HEK293 (cell line): ENCODE measurements around the gene ITGA11.

ENCODE experiments used
- BCL11B ChIP-seq: fragments of 450-650 bp; formaldehyde crosslinking; IDR thresholded peaks from 2 replicates; pipeline ENCODE4 v1.5.1; 2016; ENCODE audit warnings: low read depth, missing biosample characterization, missing genetic modification characterization
- EGR2 ChIP-seq: fragments of 450-650 bp; formaldehyde crosslinking; IDR thresholded peaks from 2 replicates; pipeline ENCODE4 v1.5.1; 2016; ENCODE audit warnings: low read depth, missing biosample characterization, missing genetic modification characterization
- GLI4 ChIP-seq: fragments of 450-650 bp; formaldehyde crosslinking; IDR thresholded peaks from 2 replicates; pipeline ENCODE4 v1.5.1; 2016; ENCODE audit warnings: missing biosample characterization, missing genetic modification characterization
- KLF17 ChIP-seq: fragments of 450-650 bp; formaldehyde crosslinking; IDR thresholded peaks from 2 replicates; pipeline ENCODE4 v1.5.1; 2016; ENCODE audit warnings: missing biosample characterization, missing genetic modification characterization
- KLF9 ChIP-seq: fragments of 450-650 bp; formaldehyde crosslinking; IDR thresholded peaks from 2 replicates; pipeline ENCODE4 v1.5.1; 2016; ENCODE audit warnings: missing biosample characterization, missing genetic modification characterization, low read depth
- PATZ1 ChIP-seq: fragments of 450-650 bp; formaldehyde crosslinking; IDR thresholded peaks from 2 replicates; pipeline ENCODE4 v1.5.1; 2016; ENCODE audit warnings: missing biosample characterization, missing genetic modification characterization
- PBX3 ChIP-seq: sonication (generic); formaldehyde crosslinking; IDR thresholded peaks from 2 replicates; pipeline ENCODE4 v1.8.1; 2022; ENCODE audit warnings: mild to moderate bottlenecking, moderate library complexity, missing genetic modification reagents
- TCF7L2 ChIP-seq: IDR thresholded peaks from 2 replicates; pipeline ENCODE4 v1.6.1; 2011; ENCODE audit warnings: low read depth, mild to moderate bottlenecking, inconsistent platforms, low read length, moderate library complexity, borderline replicate concordance
- WT1 ChIP-seq: fragments of 450-650 bp; formaldehyde crosslinking; IDR thresholded peaks from 2 replicates; pipeline ENCODE4 v1.5.1; 2016; ENCODE audit warnings: missing biosample characterization, missing genetic modification characterization
- ZBTB21 ChIP-seq: fragments of 450-650 bp; formaldehyde crosslinking; IDR thresholded peaks from 2 replicates; pipeline ENCODE4 v1.5.1; 2017; ENCODE audit warnings: missing biosample characterization, missing genetic modification characterization
- ZBTB6 ChIP-seq: fragments of 450-650 bp; formaldehyde crosslinking; IDR thresholded peaks from 2 replicates; pipeline ENCODE4 v1.5.1; 2017; ENCODE audit warnings: missing biosample characterization, missing genetic modification characterization
- ZFHX2 ChIP-seq: fragments of 450-650 bp; formaldehyde crosslinking; conservative IDR thresholded peaks from 2 replicates; pipeline ENCODE4 v1.5.1; 2016; ENCODE audit warnings: missing biosample characterization, missing genetic modification characterization
- ZNF155 ChIP-seq: fragments of 450-650 bp; formaldehyde crosslinking; IDR thresholded peaks from 2 replicates; pipeline ENCODE4 v1.5.1; 2016; ENCODE audit warnings: missing biosample characterization, missing genetic modification characterization
- ZNF157 ChIP-seq: fragments of 450-650 bp; formaldehyde crosslinking; IDR thresholded peaks from 2 replicates; pipeline ENCODE4 v1.5.1; 2016; ENCODE audit warnings: missing biosample characterization, missing genetic modification characterization
- ZNF211 ChIP-seq: fragments of 450-650 bp; formaldehyde crosslinking; IDR thresholded peaks from 2 replicates; pipeline ENCODE4 v1.5.1; 2016; ENCODE audit warnings: low read depth, missing biosample characterization, missing genetic modification characterization
- ZNF221 ChIP-seq: fragments of 450-650 bp; formaldehyde crosslinking; IDR thresholded peaks from 2 replicates; pipeline ENCODE4 v1.5.1; 2017; ENCODE audit warnings: missing biosample characterization, missing genetic modification characterization, borderline replicate concordance
- ZNF248 ChIP-seq: fragments of 450-650 bp; formaldehyde crosslinking; IDR thresholded peaks from 2 replicates; pipeline ENCODE4 v1.5.1; 2017; ENCODE audit warnings: missing biosample characterization, missing genetic modification characterization
- ZNF37A ChIP-seq: fragments of 450-650 bp; IDR thresholded peaks from 2 replicates; pipeline ENCODE4 v1.5.1; 2018; ENCODE audit warnings: missing biosample characterization, missing genetic modification characterization
- ZNF423 ChIP-seq: fragments of 450-650 bp; formaldehyde crosslinking; IDR thresholded peaks from 2 replicates; pipeline ENCODE4 v1.5.1; 2016; ENCODE audit warnings: missing biosample characterization, missing genetic modification characterization
- ZNF501 ChIP-seq: fragments of 450-650 bp; formaldehyde crosslinking; IDR thresholded peaks from 2 replicates; pipeline ENCODE4 v1.5.1; 2016; ENCODE audit warnings: missing biosample characterization, missing genetic modification characterization
- ZNF518A ChIP-seq: fragments of 450-650 bp; formaldehyde crosslinking; conservative IDR thresholded peaks from 2 replicates; pipeline ENCODE4 v1.5.1; 2016; ENCODE audit warnings: low read depth, missing biosample characterization, missing genetic modification characterization
- ZNF530 ChIP-seq: fragments of 450-650 bp; formaldehyde crosslinking; IDR thresholded peaks from 2 replicates; pipeline ENCODE4 v1.5.1; 2016; ENCODE audit warnings: low read depth, missing biosample characterization, missing genetic modification characterization
- ZNF548 ChIP-seq: fragments of 450-650 bp; formaldehyde crosslinking; IDR thresholded peaks from 2 replicates; pipeline ENCODE4 v1.5.1; 2016; ENCODE audit warnings: missing biosample characterization, missing genetic modification characterization
- ZNF555 ChIP-seq: fragments of 450-650 bp; formaldehyde crosslinking; conservative IDR thresholded peaks from 2 replicates; pipeline ENCODE4 v1.5.1; 2017; ENCODE audit warnings: missing biosample characterization, mild to moderate bottlenecking, missing genetic modification characterization, inconsistent platforms
- ZNF645 ChIP-seq: fragments of 450-650 bp; formaldehyde crosslinking; IDR thresholded peaks from 2 replicates; pipeline ENCODE4; 2016; ENCODE audit warnings: missing biosample characterization, missing genetic modification characterization
- ZNF660 ChIP-seq: fragments of 450-650 bp; IDR thresholded peaks from 2 replicates; pipeline ENCODE4 v1.5.1; 2018; ENCODE audit warnings: missing biosample characterization, mild to moderate bottlenecking, missing genetic modification characterization
- ZNF777 ChIP-seq: fragments of 450-650 bp; formaldehyde crosslinking; IDR thresholded peaks from 2 replicates; pipeline ENCODE4 v1.5.1; 2017; ENCODE audit warnings: missing biosample characterization, missing genetic modification characterization, borderline replicate concordance
- ZSCAN4 ChIP-seq: fragments of 450-650 bp; formaldehyde crosslinking; IDR thresholded peaks from 2 replicates; pipeline ENCODE4 v1.5.1; 2017; ENCODE audit warnings: missing biosample characterization, missing genetic modification characterization

Gene ITGA11

GRCh38 chr15:68272721-68273271, 159.2 kb downstream of the ITGA11 start (continued):
- TF ChIP-seq ZNF211 (no peak), ZNF548 (tag by site-specific recombination) (no peak), PBX3 (CRISPR knock-in tag) (no peak), GLI4 (tag by site-specific recombination) (no peak), ZNF157 (tag by site-specific recombination) (no peak), ZNF248 (no peak), ZNF518A (tag by site-specific recombination) (no peak), ZSCAN4 (tag by site-specific recombination) (no peak), ZNF777 (tag by site-specific recombination) (no peak), TCF7L2 (no peak), ZNF501 (no peak), ZNF660 (0 out of 2 replicates have a peak, but pooled peaks have one; percentile 21), ZNF155 (tag by site-specific recombination) (no peak), ZNF530 (tag by site-specific recombination) (no peak), ZNF645 (no peak), ZNF37A (tag by site-specific recombination) (no peak), ZFHX2 (tag by site-specific recombination) (peak; percentile 99), BCL11B (tag by site-specific recombination) (no peak), ZNF423 (tag by site-specific recombination) (no peak), WT1 (tag by site-specific recombination) (no peak), KLF17 (tag by site-specific recombination) (peak; percentile 45; the same call in 1 of the 2 replicates), ZBTB6 (tag by site-specific recombination) (no peak), PATZ1 (tag by site-specific recombination) (no peak), ZBTB21 (tag by site-specific recombination) (0 out of 2 replicates have a peak, but pooled peaks have one; percentile 26), EGR2 (tag by site-specific recombination) (peak; percentile 97), ZNF221 (tag by site-specific recombination) (no peak), ZNF555 (no peak), KLF9 (tag by site-specific recombination) (no peak)
